ENCODE results near the gene C5orf52.

C5orf52 gene

DNA sequence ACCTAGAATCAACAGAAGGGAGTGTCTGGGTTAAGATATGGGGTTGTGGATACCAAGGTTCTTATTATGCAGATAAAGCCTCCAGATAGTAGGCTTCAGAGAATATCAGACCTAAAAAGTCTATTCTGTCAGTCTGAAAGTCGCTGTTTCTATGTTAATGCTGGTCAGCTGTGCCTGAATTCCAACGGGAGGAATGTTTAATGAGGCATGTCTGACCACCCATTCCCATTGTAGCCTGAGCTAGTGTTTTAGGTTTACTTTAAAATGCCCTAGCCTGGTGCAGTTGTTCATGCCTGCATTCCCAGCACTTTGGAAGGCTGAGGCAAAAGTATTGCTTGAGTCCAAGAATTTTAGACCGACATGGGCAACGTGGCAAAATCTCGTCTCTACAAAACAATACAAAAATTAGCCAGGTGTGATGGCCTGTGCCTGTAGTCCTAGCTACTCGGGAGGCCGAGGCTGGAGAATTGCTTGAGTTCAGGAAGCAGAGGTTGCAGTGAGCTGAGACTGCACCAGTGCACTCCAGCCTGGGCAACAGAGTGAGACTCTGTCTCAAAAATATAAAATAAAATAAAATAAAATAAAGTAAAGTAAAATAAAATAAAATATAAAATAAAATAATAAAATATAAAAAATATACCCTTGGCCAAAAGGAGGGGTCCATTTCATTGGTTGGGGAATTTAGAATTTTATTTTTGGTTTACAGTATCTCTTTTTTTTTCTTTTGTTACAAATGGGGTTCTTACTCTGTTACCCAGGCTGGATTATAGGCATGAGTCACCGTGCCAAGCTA is 11.3 kb upstream of the C5orf52 start:
- H2AFZ ChIP-seq (ENCODE audit: low read length), result no peak overlapping the region
- H3K14ac ChIP-seq (ENCODE audit: low read length), result no peak overlapping the region
- DNase-seq (ENCODE audit: low spot score), result no peak
- H3K9ac ChIP-seq (ENCODE audit: low read depth, low read length, poor library complexity), result no peak overlapping the region
- H2BK5ac ChIP-seq (ENCODE audit: low read length), result no peak overlapping the region
- peaks cover 3 to 7% of the 10 kb centered on the region in 2 donors for H3K9me3 ChIP-seq (replicated peaks in 1 of 2; ENCODE audit: control insufficient read depth in 2 of 2, insufficient read depth in 1 of 2, low read depth in 1 of 2, low read length in 2 of 2)
- no peaks in the 10 kb centered on the region for H3K36me3 ChIP-seq (replicated peaks in 1 of 2; ENCODE audit: control insufficient read depth in 2 of 2, insufficient read depth in 2 of 2, low read length in 2 of 2)
- H2BK12ac ChIP-seq (ENCODE audit: low read length), result no peak overlapping the region
- peaks cover 0 to 3% of the 10 kb centered on the region in 2 donors for H3K4me1 ChIP-seq (ENCODE audit: control insufficient read depth in 2 of 2, insufficient read depth in 1 of 2, low read depth in 1 of 2, low read length in 2 of 2)
- H3K4me2 ChIP-seq (ENCODE audit: insufficient read depth, low read length, poor library complexity, severe bottlenecking), result no peak overlapping the region
- H3K4me3 ChIP-seq (ENCODE audit: low read length in 2 of 2), result peak overlapping the region in 1 of 2 donors; percentile 16
- H3K23ac ChIP-seq (ENCODE audit: low read depth, low read length, poor library complexity), result no peak overlapping the region
- H2BK120ac ChIP-seq (ENCODE audit: low read depth, low read length), result no peak overlapping the region
- no peak overlapping the region for H2BK15ac ChIP-seq (ENCODE audit: low read length)
- H2AK5ac ChIP-seq (ENCODE audit: low read depth, low read length), result no peak overlapping the region
- H3K27ac ChIP-seq (replicated peaks; ENCODE audit: low read length), result no peak overlapping the region
- H4K8ac ChIP-seq (ENCODE audit: low read depth, low read length), result no peak overlapping the region
- no peaks in the 10 kb centered on the region for H3K79me1 ChIP-seq (ENCODE audit: low read depth, low read length)
- no peak overlapping the region for H4K91ac ChIP-seq (ENCODE audit: low read depth, low read length, poor library complexity)
- H3K4ac ChIP-seq (ENCODE audit: low read length), result no peak overlapping the region
- H3K18ac ChIP-seq (ENCODE audit: low read length), result no peak overlapping the region
- H3K27me3 ChIP-seq (ENCODE audit: control insufficient read depth in 3 of 3, insufficient read depth in 3 of 3, low read depth in 1 of 3, low read length in 3 of 3), result no peaks in the 10 kb centered on the region
- no CpG with 5 or more reads among the region's 8 CpGs for WGBS, 2 donors (ENCODE audit: extremely low coverage in 2 of 2, insufficient read length in 2 of 2, insufficient replicate concordance in 1 of 2)

DNA sequence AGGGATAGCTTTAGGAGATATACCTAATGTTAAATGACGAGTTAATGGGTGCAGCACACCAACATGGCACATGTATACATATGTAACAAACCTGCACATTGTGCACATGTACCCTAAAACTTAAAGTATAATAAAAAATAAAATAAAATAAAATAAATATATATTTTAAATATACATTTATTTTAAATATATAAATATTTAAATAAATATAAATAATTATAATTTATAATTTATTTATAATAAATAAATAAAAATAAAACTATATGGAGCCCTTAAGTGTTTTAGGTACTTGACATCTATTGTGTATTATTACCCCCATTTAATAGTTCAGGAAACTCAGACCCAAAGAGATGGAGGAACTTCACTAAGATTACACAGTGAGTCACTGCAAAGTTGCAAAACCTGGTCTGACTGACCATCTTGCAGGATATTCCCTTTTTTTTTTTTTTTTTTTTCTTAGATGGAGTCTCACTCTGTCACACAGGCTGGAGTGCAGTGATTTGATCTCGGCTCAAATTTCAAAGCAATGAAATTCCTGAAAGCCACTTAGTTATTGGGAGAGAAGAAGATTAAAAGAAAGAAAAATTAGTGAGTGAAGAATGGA is 5.8 kb upstream of the C5orf52 start:
- Histone ChIP-seq H3K4ac (ENCODE audit: low read length) (no peak overlapping the region), H3K23ac (ENCODE audit: low read depth, low read length, poor library complexity) (no peak overlapping the region), H3K9ac (ENCODE audit: low read depth, low read length, poor library complexity) (no peak overlapping the region), H3K4me2 (ENCODE audit: insufficient read depth, low read length, poor library complexity, severe bottlenecking) (no peak overlapping the region), H4K91ac (ENCODE audit: low read depth, low read length, poor library complexity) (no peak overlapping the region), H3K4me3 (ENCODE audit: low read length in 2 of 2) (no peak overlapping the region), H2AK5ac (ENCODE audit: low read depth, low read length) (no peak overlapping the region), H3K18ac (ENCODE audit: low read length) (no peak overlapping the region), H3K4me1 (ENCODE audit: control insufficient read depth in 2 of 2, insufficient read depth in 1 of 2, low read depth in 1 of 2, low read length in 2 of 2) (no peaks in the 10 kb centered on the region), H3K27me3 (ENCODE audit: control insufficient read depth in 3 of 3, insufficient read depth in 3 of 3, low read depth in 1 of 3, low read length in 3 of 3) (peaks cover 0 to under 1% (median 0%) of the 10 kb centered on the region in 3 experiments), H3K79me1 (ENCODE audit: low read depth, low read length) (no peaks in the 10 kb centered on the region), H3K9me3 (replicated peaks in 1 of 2; ENCODE audit: control insufficient read depth in 2 of 2, insufficient read depth in 1 of 2, low read depth in 1 of 2, low read length in 2 of 2) (no peaks in the 10 kb centered on the region), H3K14ac (ENCODE audit: low read length) (no peak overlapping the region), H2BK5ac (ENCODE audit: low read length) (no peak overlapping the region), H2AFZ (ENCODE audit: low read length) (no peak overlapping the region), H2BK15ac (ENCODE audit: low read length) (no peak overlapping the region), H3K27ac (replicated peaks; ENCODE audit: low read length) (no peak overlapping the region), H4K8ac (ENCODE audit: low read depth, low read length) (no peak overlapping the region), H3K36me3 (replicated peaks in 1 of 2; ENCODE audit: control insufficient read depth in 2 of 2, insufficient read depth in 2 of 2, low read length in 2 of 2) (no peaks in the 10 kb centered on the region), H2BK12ac (ENCODE audit: low read length) (no peak overlapping the region), H2BK120ac (ENCODE audit: low read depth, low read length) (no peak overlapping the region)
- DNase-seq (ENCODE audit: low spot score), result no peak
- WGBS, 2 donors (ENCODE audit: extremely low coverage in 2 of 2, insufficient read length in 2 of 2, insufficient replicate concordance in 1 of 2), result no CpG with 5 or more reads among the region's 2 CpGs

GRCh38 chr5:157668356-157668755 is 3.0 kb upstream of the C5orf52 start:
- Histone ChIP-seq H2AK5ac (ENCODE audit: low read depth, low read length) (no peak overlapping the region), H3K79me1 (ENCODE audit: low read depth, low read length) (no peaks in the 10 kb centered on the region), H3K4me1 (ENCODE audit: control insufficient read depth in 2 of 2, insufficient read depth in 1 of 2, low read depth in 1 of 2, low read length in 2 of 2) (no peaks in the 10 kb centered on the region), H3K27ac (replicated peaks; ENCODE audit: low read length) (no peak overlapping the region), H3K18ac (ENCODE audit: low read length) (no peak overlapping the region), H3K4me3 (ENCODE audit: low read length in 2 of 2) (no peak overlapping the region), H4K91ac (ENCODE audit: low read depth, low read length, poor library complexity) (no peak overlapping the region), H2BK15ac (ENCODE audit: low read length) (no peak overlapping the region), H3K27me3 (ENCODE audit: control insufficient read depth in 3 of 3, insufficient read depth in 3 of 3, low read depth in 1 of 3, low read length in 3 of 3) (peaks cover 0 to 2% (median 0%) of the 10 kb centered on the region in 3 experiments), H2BK12ac (ENCODE audit: low read length) (no peak overlapping the region), H3K4me2 (ENCODE audit: insufficient read depth, low read length, poor library complexity, severe bottlenecking) (no peak overlapping the region), H2AFZ (ENCODE audit: low read length) (no peak overlapping the region), H3K9ac (ENCODE audit: low read depth, low read length, poor library complexity) (no peak overlapping the region), H4K8ac (ENCODE audit: low read depth, low read length) (no peak overlapping the region), H3K4ac (ENCODE audit: low read length) (no peak overlapping the region), H3K9me3 (replicated peaks in 1 of 2; ENCODE audit: control insufficient read depth in 2 of 2, insufficient read depth in 1 of 2, low read depth in 1 of 2, low read length in 2 of 2) (peaks cover 7 to 9% of the 10 kb centered on the region in 2 donors), H3K14ac (ENCODE audit: low read length) (no peak overlapping the region), H3K23ac (ENCODE audit: low read depth, low read length, poor library complexity) (no peak overlapping the region), H3K36me3 (replicated peaks in 1 of 2; ENCODE audit: control insufficient read depth in 2 of 2, insufficient read depth in 2 of 2, low read length in 2 of 2) (no peaks in the 10 kb centered on the region), H2BK120ac (ENCODE audit: low read depth, low read length) (no peak overlapping the region), H2BK5ac (ENCODE audit: low read length) (no peak overlapping the region)
- DNase-seq (ENCODE audit: low spot score), result no peak
- no CpG with 5 or more reads among the region's 1 CpG for WGBS, 2 donors (ENCODE audit: extremely low coverage in 2 of 2, insufficient read length in 2 of 2, insufficient replicate concordance in 1 of 2)

- Histone ChIP-seq H2BK120ac (ENCODE audit: low read depth, low read length) (no peak overlapping the region), H4K91ac (ENCODE audit: low read depth, low read length, poor library complexity) (no peak overlapping the region), H3K4ac (ENCODE audit: low read length) (no peak overlapping the region), H2AFZ (ENCODE audit: low read length) (no peak overlapping the region), H3K4me3 (ENCODE audit: low read length in 2 of 2) (no peak overlapping the region), H2BK5ac (ENCODE audit: low read length) (no peak overlapping the region), H3K79me1 (ENCODE audit: low read depth, low read length) (no peaks in the 10 kb centered on the region), H4K8ac (ENCODE audit: low read depth, low read length) (no peak overlapping the region), H3K27me3 (ENCODE audit: control insufficient read depth in 3 of 3, insufficient read depth in 3 of 3, low read depth in 1 of 3, low read length in 3 of 3) (peaks cover 0 to 2% (median 0%) of the 10 kb centered on the region in 3 experiments), H3K36me3 (replicated peaks in 1 of 2; ENCODE audit: control insufficient read depth in 2 of 2, insufficient read depth in 2 of 2, low read length in 2 of 2) (no peaks in the 10 kb centered on the region), H3K23ac (ENCODE audit: low read depth, low read length, poor library complexity) (no peak overlapping the region), H3K14ac (ENCODE audit: low read length) (no peak overlapping the region), H2BK12ac (ENCODE audit: low read length) (no peak overlapping the region), H2AK5ac (ENCODE audit: low read depth, low read length) (no peak overlapping the region), H2BK15ac (ENCODE audit: low read length) (no peak overlapping the region), H3K4me1 (ENCODE audit: control insufficient read depth in 2 of 2, insufficient read depth in 1 of 2, low read depth in 1 of 2, low read length in 2 of 2) (no peaks in the 10 kb centered on the region), H3K9me3 (replicated peaks in 1 of 2; ENCODE audit: control insufficient read depth in 2 of 2, insufficient read depth in 1 of 2, low read depth in 1 of 2, low read length in 2 of 2) (peaks cover 7 to 9% of the 10 kb centered on the region in 2 donors), H3K18ac (ENCODE audit: low read length) (no peak overlapping the region), H3K27ac (replicated peaks; ENCODE audit: low read length) (no peak overlapping the region), H3K4me2 (ENCODE audit: insufficient read depth, low read length, poor library complexity, severe bottlenecking) (no peak overlapping the region), H3K9ac (ENCODE audit: low read depth, low read length, poor library complexity) (no peak overlapping the region)
- DNase-seq (ENCODE audit: low spot score), result no peak
- WGBS, 2 donors (ENCODE audit: extremely low coverage in 2 of 2, insufficient read length in 2 of 2, insufficient replicate concordance in 1 of 2), result no CpG with 5 or more reads among the region's 6 CpGs
These were observed 1.6 kb upstream of the C5orf52 start for GRCh38 chr5:157669701-157670097.

All from neuronal stem cell (in vitro differentiated cells).